Activated CD8-positive, alpha-beta memory T cell treated with anti-CD3 and anti-CD28 coated beads for 36 hours (primary cell): ENCODE results near the gene FBXW12. TPM values are rescaled to one million over a fixed set of nuclear protein-coding genes. Genes with fewer than 3 reads are reported as not detected.
"Not testable (repeated sequence)": the region's sequence is repeated elsewhere in the genome, so short reads cannot be mapped to it uniquely, and the experiment has no call there.

ENCODE experiments used
- CTCF ChIA-PET: fragments of 350-600 bp; sonication (Branson Sonifier 250); formaldehyde crosslinking; loops from one replicate; lab custom pipeline; 2021; ENCODE audit warnings: antibody characterized with exemption; lab: Charles Lee
- POLR2A ChIA-PET: fragments of 350-600 bp; sonication (Branson Sonifier 250); formaldehyde crosslinking; loops from one replicate; lab custom pipeline; 2021; ENCODE audit warnings: antibody characterized with exemption; lab: Charles Lee
- total RNA-seq, 2 experiments: library from RNA; stranded (reverse); gene quantifications; one replicate each; pipeline ENCODE4 v1.2.3, GENCODE V29; 2021

Gene FBXW12
- total RNA-seq, 2 experiments from 2014 or later: not detected

DNA sequence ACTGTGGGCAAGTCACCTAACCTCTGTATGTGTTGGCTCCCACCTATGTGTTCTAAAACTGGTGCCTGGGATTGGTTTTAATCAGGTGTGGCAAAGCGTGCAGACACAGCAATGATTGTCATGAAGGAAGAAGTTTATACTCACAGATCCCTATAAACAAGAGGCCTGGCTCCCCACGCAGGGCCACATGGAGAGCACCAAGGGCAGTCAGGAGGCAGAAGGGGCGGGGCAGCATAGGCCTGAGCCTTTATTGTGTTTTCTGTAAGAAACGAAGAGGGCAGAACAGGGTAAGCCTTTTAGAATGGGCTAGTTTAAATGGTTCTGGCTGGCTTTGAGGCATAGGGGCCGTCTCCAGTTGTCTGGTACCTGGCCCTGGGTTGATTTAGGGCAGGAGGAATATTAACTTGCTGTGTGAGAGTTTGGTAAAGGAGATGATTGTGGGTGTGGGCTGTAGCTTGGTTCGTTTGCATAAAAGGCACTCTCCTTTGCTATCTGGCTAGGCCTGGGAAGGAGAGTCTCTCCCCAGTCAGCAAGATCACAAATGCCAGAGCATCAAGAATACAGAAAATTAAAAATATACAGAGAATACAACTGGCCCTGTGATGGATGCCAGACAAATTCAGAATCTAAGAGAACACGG is 2.2 kb upstream of the FBXW12 start:
- ChIA-PET CTCF (interaction anchor here (1.6 kb wide), 1 partner anchor 66 kb away, joined by 3 read pairs; no protein-coding TSS in a partner anchor), POLR2A (no interaction called here)

- ChIA-PET POLR2A (no interaction called here), CTCF (interaction anchor here (1.6 kb wide), 1 partner anchor 66 kb away, joined by 3 read pairs; no protein-coding TSS in a partner anchor)
These were observed 1.7 kb upstream of the FBXW12 start for GRCh38 chr3:48370333-48370713.

DNA sequence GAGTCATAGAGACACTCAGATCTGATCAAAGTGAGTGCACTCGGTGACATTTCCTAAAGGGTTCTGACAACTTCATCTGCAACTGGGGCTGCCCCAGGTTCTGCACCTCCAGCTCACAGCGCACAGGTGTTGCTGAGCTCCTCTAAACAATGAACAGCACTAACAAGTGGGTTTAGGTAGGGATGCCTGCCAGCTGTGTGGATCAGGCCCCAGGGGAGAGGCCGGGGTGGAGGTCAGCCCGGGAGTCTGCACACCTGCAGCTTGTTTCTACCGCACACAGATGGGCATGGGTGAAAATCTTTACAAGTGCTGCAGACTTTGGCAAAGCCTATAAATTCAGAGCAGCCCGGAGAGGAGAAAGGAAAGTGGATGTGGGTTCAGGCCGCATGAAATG is 355 bp downstream of the FBXW12 start:
- POLR2A ChIA-PET: no interaction called here
- CTCF ChIA-PET: interaction anchor here (0.8 kb wide), 1 partner anchor 11 kb away, joined by 3 read pairs; no protein-coding TSS in a partner anchor

DNA sequence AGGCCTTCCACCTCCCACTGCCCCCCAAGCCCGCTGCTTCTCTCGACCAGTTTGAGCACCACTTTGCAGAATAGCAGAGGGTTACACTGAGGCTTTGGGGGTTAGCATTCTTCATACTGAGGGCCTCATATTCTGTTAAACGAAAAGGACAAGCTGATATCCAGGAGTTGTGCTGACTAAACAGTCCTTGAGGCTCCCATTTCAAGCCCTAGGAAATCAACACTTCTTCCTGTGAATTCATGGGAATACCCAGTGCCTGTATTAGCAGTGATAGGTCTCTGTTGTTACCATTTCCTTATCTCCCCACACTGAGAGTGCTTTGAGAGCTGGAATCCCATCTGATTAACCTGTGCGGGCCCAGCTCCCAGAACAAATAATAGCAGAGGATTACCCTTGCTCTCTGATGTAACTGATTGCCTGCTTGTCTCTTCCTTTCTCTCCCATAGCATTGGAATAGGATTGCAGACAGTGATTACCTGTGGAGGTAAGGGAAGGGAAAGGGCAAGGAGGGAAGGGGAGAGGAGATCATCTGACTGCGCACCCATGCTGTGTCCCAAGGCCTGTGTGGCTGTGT is 930 bp downstream of the FBXW12 start:
- ChIA-PET CTCF (interaction anchor here (0.8 kb wide), 1 partner anchor 10 kb away, joined by 3 read pairs; no protein-coding TSS in a partner anchor), POLR2A (no interaction called here)

- ChIA-PET POLR2A (no interaction called here), CTCF (interaction anchor here (1.8 kb wide), 1 partner anchor 13 kb away, joined by 7 read pairs; no protein-coding TSS in a partner anchor)
These were observed 15.6 kb downstream of the FBXW12 start for GRCh38 chr3:48387634-48388033.

GRCh38 chr3:48388966-48389365 is 16.9 kb downstream of the FBXW12 start:
- ChIA-PET POLR2A (no interaction called here), CTCF (interaction anchor here (1.8 kb wide), 1 partner anchor 12 kb away, joined by 7 read pairs; no protein-coding TSS in a partner anchor)

DNA sequence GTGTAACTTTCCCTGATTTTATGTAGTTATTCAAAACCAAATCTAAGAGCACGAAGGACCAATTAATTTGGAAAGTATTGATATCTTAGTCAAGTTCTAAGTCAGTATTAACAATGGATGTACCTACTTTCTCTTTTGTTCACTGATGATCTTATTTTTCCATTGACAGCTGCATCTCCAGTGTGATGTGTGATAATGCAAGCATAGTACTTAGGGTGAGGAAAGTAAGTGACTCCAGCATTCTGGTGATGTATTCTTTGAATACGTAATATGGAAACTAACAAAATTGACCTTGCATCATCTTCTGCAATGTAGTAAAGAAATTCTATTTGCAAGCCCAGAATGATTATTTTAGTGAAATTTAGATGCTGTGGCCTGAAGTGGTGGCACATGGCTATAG is 22.4 kb downstream of the FBXW12 start:
- POLR2A ChIA-PET: no interaction called here
- CTCF ChIA-PET: interaction anchor here (0.7 kb wide), 1 partner anchor 155 kb away, joined by 3 read pairs; no protein-coding TSS in a partner anchor

GRCh38 chr3:48395714-48396113 is 23.7 kb downstream of the FBXW12 start:
- POLR2A ChIA-PET: no interaction called here
- CTCF ChIA-PET: interaction anchor here (1.0 to 1.1 kb wide), 2 partner anchors 40 to 344 kb away, joined by 4 read pairs; no protein-coding TSS in a partner anchor

- ChIA-PET CTCF (interaction anchor here (3.9 to 5.9 kb wide), 2 partner anchors 38 to 151 kb away, joined by 33 to 81 read pairs; no protein-coding TSS in a partner anchor), POLR2A (no interaction called here)
These were observed 26.0 kb downstream of the FBXW12 start for GRCh38 chr3:48397767-48398681.

- POLR2A ChIA-PET: no interaction called here
- CTCF ChIA-PET: interaction anchor here (3.9 to 5.9 kb wide), 2 partner anchors 38 to 150 kb away, joined by 33 to 81 read pairs; no protein-coding TSS in a partner anchor
These were observed 26.8 kb downstream of the FBXW12 start for GRCh38 chr3:48398701-48399386.

DNA sequence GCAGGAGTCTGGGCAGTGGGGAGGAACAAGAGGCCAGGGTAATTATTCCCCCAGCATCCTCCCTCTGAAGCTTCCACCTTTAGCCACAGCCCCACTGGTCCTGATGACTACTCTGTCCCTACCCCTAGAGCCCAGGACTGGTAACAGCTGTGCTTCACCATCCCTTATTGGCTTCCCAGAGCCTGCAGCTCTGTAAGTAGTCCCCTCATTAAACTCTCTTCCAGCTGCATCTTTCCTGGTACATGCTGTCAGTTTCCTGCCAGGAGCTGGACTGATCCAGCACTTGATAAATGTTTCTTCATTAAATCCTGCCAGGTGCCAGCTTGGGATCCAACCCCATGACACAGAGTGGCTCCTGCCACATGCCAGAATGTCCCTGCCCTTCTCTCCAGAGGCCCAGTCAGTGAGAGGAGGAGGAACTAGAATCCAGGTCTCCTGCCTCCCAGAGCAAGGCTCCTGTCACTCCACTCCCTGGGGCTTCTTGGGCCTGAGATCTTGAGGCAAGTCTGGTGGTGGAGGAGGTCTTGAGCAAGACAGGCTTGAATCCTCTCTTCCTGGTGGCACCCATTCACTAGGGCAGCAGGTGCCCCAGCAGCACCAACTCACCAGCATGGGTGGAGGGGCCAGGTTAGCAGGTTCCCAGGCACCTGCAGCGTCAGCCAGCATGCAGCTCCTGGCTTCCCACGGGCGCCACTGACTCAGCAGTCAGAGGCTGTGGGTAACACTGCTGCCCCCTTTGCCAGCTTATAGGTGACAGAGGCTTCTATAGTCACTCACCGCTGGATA is 27.6 kb downstream of the FBXW12 start:
- ChIA-PET CTCF (interaction anchor here (1.2 to 5.9 kb wide), 7 partner anchors 12 to 150 kb away, joined by 4 to 81 read pairs (median 8); no protein-coding TSS in a partner anchor), POLR2A (no interaction called here)

GRCh38 chr3:48400824-48401433 is 28.9 kb downstream of the FBXW12 start:
- POLR2A ChIA-PET: interaction anchor here (0.6 to 0.7 kb wide), 2 partner anchors 35 to 621 kb away, joined by 3 read pairs; no protein-coding TSS in a partner anchor
- CTCF ChIA-PET: interaction anchor here (0.6 to 5.9 kb wide), 35 partner anchors 11 to 235 kb away, joined by 3 to 81 read pairs (median 4); partner anchors contain the start of genes CCDC51, NME6, PFKFB4 and PLXNB1

DNA sequence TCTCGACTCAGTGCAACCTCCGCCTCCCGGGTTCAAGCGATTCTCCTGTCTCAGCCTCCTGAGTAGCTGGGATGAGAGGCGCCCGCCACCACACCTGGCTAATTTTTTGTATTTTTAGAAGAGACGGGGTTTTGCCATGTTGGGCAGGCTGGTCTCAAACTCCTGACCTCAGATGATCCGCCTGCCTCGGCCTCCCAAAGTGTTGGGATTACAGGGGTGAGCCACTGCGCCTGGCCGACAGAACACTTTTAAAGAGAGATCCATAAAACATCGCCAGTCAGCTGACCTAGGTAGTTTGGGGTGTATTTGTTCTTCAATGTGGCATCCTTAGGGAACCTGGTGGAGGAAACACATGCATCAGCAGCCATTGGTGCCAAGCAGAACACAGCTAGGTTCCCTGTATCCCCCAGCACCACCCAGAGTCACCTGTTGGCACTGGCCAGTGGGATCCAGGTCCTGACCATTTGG is 29.4 kb downstream of the FBXW12 start:
- POLR2A ChIA-PET: not testable (repeated sequence)
- CTCF ChIA-PET: interaction anchor here (0.6 to 5.9 kb wide), 27 partner anchors 10 to 234 kb away, joined by 3 to 81 read pairs (median 5); partner anchors contain the start of genes CCDC51, NME6, PFKFB4 and PLXNB1

DNA sequence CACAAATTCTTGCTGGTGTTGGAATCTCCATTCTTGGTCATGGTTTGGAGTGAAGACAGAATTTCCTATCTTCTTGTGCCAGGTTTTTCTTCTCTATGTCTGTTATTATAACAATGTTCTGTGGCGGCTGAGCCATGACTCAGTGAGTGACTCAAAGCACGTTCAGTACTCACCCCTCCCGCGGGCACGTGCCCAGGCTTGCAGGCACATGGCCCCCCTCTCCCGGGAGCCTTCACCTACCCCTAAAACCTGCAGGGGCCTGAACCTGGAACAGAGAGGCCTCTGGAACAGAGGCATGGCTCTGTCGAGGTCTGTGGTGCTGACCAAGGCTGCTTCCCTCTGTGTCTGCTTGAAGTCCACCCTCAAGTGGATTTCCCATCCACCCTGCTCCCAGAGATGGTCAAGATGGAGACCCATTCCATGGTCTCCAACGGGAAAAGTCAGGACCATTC is 30.3 kb downstream of the FBXW12 start:
- ChIA-PET CTCF (interaction anchor here (0.8 to 5.9 kb wide), 4 partner anchors 9 to 152 kb away, joined by 4 to 81 read pairs (median 8); no protein-coding TSS in a partner anchor), POLR2A (no interaction called here)

DNA sequence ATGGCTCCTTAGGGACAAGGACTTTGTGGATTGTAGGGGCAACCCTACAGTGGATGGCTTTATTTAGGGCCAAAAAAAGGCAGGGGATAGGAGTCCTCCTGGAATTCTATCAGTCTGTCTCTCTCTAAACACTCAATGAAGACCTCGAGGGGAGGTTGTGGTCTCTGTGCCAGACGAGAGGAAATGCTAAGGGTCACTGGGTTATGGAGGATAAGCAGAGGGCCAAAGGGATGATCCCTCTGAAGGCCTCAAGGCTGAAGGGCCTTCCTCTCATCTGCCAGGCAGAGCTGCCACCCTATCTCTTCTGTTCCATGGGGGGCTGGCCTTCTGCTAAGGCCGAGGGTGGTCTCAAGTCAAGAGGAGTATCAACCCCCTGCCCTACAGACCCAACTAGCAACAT is 30.9 kb downstream of the FBXW12 start:
- ChIA-PET POLR2A (no interaction called here), CTCF (interaction anchor here (0.8 to 5.9 kb wide), 2 partner anchors 33 to 99 kb away, joined by 4 to 81 read pairs; no protein-coding TSS in a partner anchor)

DNA sequence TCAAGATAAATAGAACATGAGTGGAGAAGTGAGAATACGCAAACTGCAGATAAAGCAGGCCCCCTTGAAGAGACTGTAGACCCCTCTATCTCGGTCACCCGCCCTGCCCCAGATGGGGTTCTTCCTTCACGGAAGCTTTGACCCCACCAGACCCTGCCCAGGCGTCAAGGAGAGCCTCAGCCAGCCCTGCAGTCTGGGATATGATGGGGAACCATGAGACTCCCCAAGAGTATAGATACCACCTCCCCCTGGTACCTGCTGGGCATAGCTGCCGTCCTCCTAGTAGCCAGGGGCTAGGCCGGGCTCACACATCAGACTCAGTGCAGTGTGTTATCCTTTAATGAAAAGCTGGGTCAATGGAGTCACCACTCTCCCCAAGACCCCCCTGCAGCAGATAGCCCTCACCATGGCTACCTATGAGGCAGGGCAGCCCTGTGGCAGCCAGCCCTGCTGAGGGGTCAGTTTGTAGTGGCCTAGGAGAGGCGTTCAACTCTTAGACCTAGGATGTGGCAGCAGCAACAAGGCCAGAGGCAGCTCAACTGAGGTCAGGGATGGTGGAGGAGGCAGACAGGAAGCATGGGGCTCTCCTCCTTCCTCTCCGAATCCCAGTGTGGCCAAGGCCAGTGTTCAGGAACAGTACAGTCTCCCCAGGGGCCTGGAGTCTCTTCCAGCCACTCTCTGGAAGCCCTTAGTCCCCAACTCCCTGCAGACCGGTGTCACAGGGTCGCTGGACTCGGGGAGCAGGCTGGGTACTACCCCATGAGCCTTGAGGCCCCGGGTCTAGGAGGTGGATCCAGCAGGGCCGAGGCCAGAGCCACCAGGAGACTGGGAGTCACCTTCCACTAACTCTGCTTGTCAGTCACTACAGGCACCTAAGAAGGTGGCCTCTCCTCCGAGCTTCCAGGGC is 31.8 kb downstream of the FBXW12 start:
- ChIA-PET POLR2A (no interaction called here), CTCF (interaction anchor here (0.9 to 5.9 kb wide), 4 partner anchors 33 to 130 kb away, joined by 3 to 81 read pairs (median 3); no protein-coding TSS in a partner anchor)
